GM12878 (cell line): ENCODE results near the gene PDLIM3. TPM values are rescaled to one million over a fixed set of nuclear protein-coding genes. Genes with fewer than 3 reads are reported as not detected.

Experiments used
- ATAC-seq: fragments of 200-7000 bp; cut with Tn5 transposase; 3 replicates; pipeline ENCODE4 v1.9.1; 2020; ENCODE audit warnings: mild to moderate bottlenecking, moderate library complexity
- BruUV-seq: library from RNA; stranded (reverse); fragments of 400-500 nt; replicated peaks from 2 replicates; lab custom pipeline; 2021; lab: Mats Ljungman, UMichigan
- CTCF ChIA-PET: fragments of 300-600 bp; sonication (Branson Sonifier 250); formaldehyde crosslinking; extraction: SDS; loops from one replicate; lab custom pipeline; 2021; ENCODE audit warnings: inconsistent platforms; lab: Yijun Ruan, JAX
- POLR2A ChIA-PET: fragments of 350-600 bp; formaldehyde crosslinking; extraction: SDS; loops from one replicate; lab custom pipeline; 2021; ENCODE audit warnings: inconsistent platforms; lab: Charles Lee
- RAD21 ChIA-PET: fragments of 300-600 bp; sonication (Branson Sonifier 250); formaldehyde crosslinking; loops from one replicate; lab custom pipeline; 2023; ENCODE audit warnings: antibody characterized with exemption; ENCODE audit not compliant: unreplicated experiment; lab: Charles Lee
- SMC1A ChIA-PET: fragments of 300-600 bp; sonication (Branson Sonifier 250); formaldehyde crosslinking; loops from one replicate; lab custom pipeline; 2023; ENCODE audit not compliant: unreplicated experiment, uncharacterized antibody; lab: Charles Lee
- DNase-seq: peaks from one replicate; pipeline ENCODE4 v3.0.0-alpha.2; 2011; ENCODE audit warnings: low read depth, low spot score
- FAIRE-seq: peaks from 3 replicates; lab custom pipeline; 2011; peaks lifted over from hg19 to GRCh38; lab: Jason Lieb, UNC
- H2AFZ ChIP-seq: 2 replicates; pipeline ENCODE4 v1.6.0; 2011; ENCODE audit warnings: low read depth, low read length, control low read depth; ENCODE audit not compliant: control insufficient read depth
- H3K27ac ChIP-seq: 2 replicates; pipeline ENCODE4 v1.5.1; 2011; ENCODE audit warnings: control low read depth; ENCODE audit not compliant: control insufficient read depth, insufficient read depth
- H3K27me3 ChIP-seq, 2 experiments: replicated peaks in 1 of 2; 2 replicates each; pipeline versions ENCODE4 v1.6.0 to v1.6.1; 2011; ENCODE audit warnings: low read length in 1 of 2; ENCODE audit not compliant: control insufficient read depth in 2 of 2, insufficient read depth in 2 of 2
- H3K36me3 ChIP-seq, 2 experiments: 2 replicates each; pipeline ENCODE4 v1.5.1; 2011; ENCODE audit warnings: low read length in 1 of 2; ENCODE audit not compliant: control insufficient read depth in 2 of 2, insufficient read depth in 2 of 2
- H3K4me1 ChIP-seq: 2 replicates; pipeline ENCODE4 v1.6.1; 2011; ENCODE audit warnings: mild to moderate bottlenecking, low read length, moderate library complexity, mixed read lengths; ENCODE audit not compliant: control insufficient read depth, insufficient read depth
- H3K4me2 ChIP-seq: 2 replicates; pipeline ENCODE4 v1.6.0; 2011; ENCODE audit warnings: control low read depth; ENCODE audit not compliant: control insufficient read depth, insufficient read depth
- H3K4me3 ChIP-seq: fragments of 200-600 bp; sonication (generic); 2 replicates; pipeline ENCODE4 v1.5.1; 2016
- H3K79me2 ChIP-seq: 2 replicates; pipeline ENCODE4 v1.6.0; 2011; ENCODE audit warnings: low read length; ENCODE audit not compliant: control insufficient read depth, insufficient read depth
- H3K9ac ChIP-seq: 2 replicates; pipeline ENCODE4 v1.8.0; 2011; ENCODE audit warnings: low read length, control low read depth, mixed read lengths; ENCODE audit not compliant: control insufficient read depth, insufficient read depth
- H3K9me3 ChIP-seq: replicated peaks from 3 replicates; pipeline ENCODE4 v1.5.1; 2011; ENCODE audit warnings: mild to moderate bottlenecking, low read length; ENCODE audit not compliant: control insufficient read depth, insufficient read depth
- H4K20me1 ChIP-seq: 2 replicates; pipeline ENCODE4 v1.6.0; 2011; ENCODE audit not compliant: control insufficient read depth, insufficient read depth
- CBX3 ChIP-seq: fragments of 200-600 bp; sonication (generic); IDR thresholded peaks from 2 replicates; pipeline ENCODE4 v1.6.1; 2016; ENCODE audit warnings: low read depth, borderline replicate concordance
- CBX5 ChIP-seq: sonication (generic); IDR thresholded peaks from 2 replicates; pipeline ENCODE4 v1.6.1; 2016; ENCODE audit warnings: low read depth, moderate library complexity, mild to moderate bottlenecking, inconsistent platforms
- FOXK2 ChIP-seq: fragments of 450-650 bp; IDR thresholded peaks from 2 replicates; pipeline ENCODE4 v1.6.1; 2017; ENCODE audit warnings: mild to moderate bottlenecking, moderate library complexity
- KAT2A ChIP-seq: conservative IDR thresholded peaks from 2 replicates; pipeline ENCODE4 v1.6.1; 2011; ENCODE audit warnings: low read depth, low read length; ENCODE audit not compliant: control insufficient read depth
- KLF5 ChIP-seq: fragments of 450-650 bp; IDR thresholded peaks from 2 replicates; pipeline ENCODE4 v1.6.1; 2014; ENCODE audit warnings: mild to moderate bottlenecking; ENCODE audit not compliant: partially characterized antibody
- NR2C2 ChIP-seq: IDR thresholded peaks from 2 replicates; pipeline ENCODE4 v1.6.1; 2011; ENCODE audit warnings: borderline replicate concordance, low read depth; ENCODE audit not compliant: control insufficient read depth, insufficient read length
- RELA ChIP-seq: fragments of 450-650 bp; IDR thresholded peaks from 2 replicates; pipeline ENCODE4 v1.8.0; 2014; ENCODE audit warnings: borderline replicate concordance; ENCODE audit not compliant: partially characterized antibody
- RUNX3 ChIP-seq: IDR thresholded peaks from 2 replicates; pipeline ENCODE4 v1.6.1; 2012; ENCODE audit warnings: low read length, inconsistent platforms
- SREBF1 ChIP-seq: IDR thresholded peaks from 2 replicates; pipeline ENCODE4 v1.6.1; 2012; ENCODE audit warnings: mild to moderate bottlenecking, low read length
- SUZ12 ChIP-seq: fragments of 200-600 bp; sonication (generic); IDR thresholded peaks from one replicate; pipeline ENCODE4 v1.6.1; 2018; ENCODE audit warnings: antibody characterized with exemption, mild to moderate bottlenecking; ENCODE audit not compliant: unreplicated experiment
- TCF7 ChIP-seq: IDR thresholded peaks from 2 replicates; pipeline ENCODE4 v1.6.1; 2014; ENCODE audit warnings: antibody characterized with exemption, borderline replicate concordance
- ZNF207 ChIP-seq: fragments of 450-650 bp; IDR thresholded peaks from 2 replicates; pipeline ENCODE4 v1.6.1; 2014; ENCODE audit warnings: antibody characterized with exemption, mild to moderate bottlenecking, borderline replicate concordance
- ZNF384 ChIP-seq: IDR thresholded peaks from 2 replicates; pipeline ENCODE4 v1.6.1; 2012; ENCODE audit warnings: low read depth, mild to moderate bottlenecking, low read length, improper control_type of control experiment, borderline replicate concordance
- ZZZ3 ChIP-seq: IDR thresholded peaks from 2 replicates; pipeline ENCODE4 v1.6.1; 2011; ENCODE audit warnings: low read depth; ENCODE audit not compliant: control insufficient read depth, insufficient read length
- WGBS: methylation state at CpG from one replicate; pipeline ENCODE4 v1.1.6; 2016; ENCODE audit warnings: low lambda C conversion rate; ENCODE audit not compliant: insufficient replicate concordance, insufficient coverage; ENCODE audit errors: missing lambda C conversion rate; 5-methylcytosine and 5-hydroxymethylcytosine counted together
- in situ Hi-C: fragments of 300-500 bp; cut with MboI; formaldehyde crosslinking; loops from 9 replicates; pipeline ENCODE4 v1.14.3; 2018; ENCODE audit warnings: mixed read lengths
- intact Hi-C: fragments of 100-400 bp; cut with micrococcal nuclease; formaldehyde crosslinking; loops from one replicate; pipeline ENCODE4 v1.14.2; 2022; ENCODE audit not compliant: unreplicated experiment
- polyA plus RNA-seq, 11 experiments: library from polyadenylated mRNA; depleted of rRNA in 4 of 11; unstranded in 6 of 11; stranded (reverse) in 5 of 11; fragments of >200 nt; fragmentation: Nextera tagmentation in 4 of 11; fragmentation: Illumina TruSeq in 1 of 11; extraction: Ambion mirVana in 4 of 11; extraction: Trizol in 1 of 11; gene quantifications; 1 replicate in 1 of 11; 2 replicates in 10 of 11; pipeline versions ENCODE4 v1.2.1 to v1.2.3, GENCODE V29; 2011 to 2016; ENCODE audit warnings: inconsistent platforms in 2 of 11, missing spikeins in 2 of 11, low read depth in 1 of 11
- total RNA-seq, 4 experiments: library from RNA; depleted of rRNA in 3 of 4; stranded (reverse); fragments of >200 nt in 3 of 4; fragmentation: Illumina TruSeq in 1 of 4; extraction: Trizol in 1 of 4; gene quantifications; 2 replicates each; pipeline versions ENCODE4 v1.2.1 to v1.2.3, GENCODE V29; 2013 to 2021
- TF ChIP-seq, protein P1 (sequence below): IDR thresholded peaks from 2 replicates; pipeline ENCODE4 v1.6.1; 2012; ENCODE audit warnings: improper control_type of control experiment, low read depth, low read length; ENCODE audit not compliant: insufficient replicate concordance
- TF ChIP-seq, protein P2 (sequence below): IDR thresholded peaks from 2 replicates; pipeline ENCODE4 v1.6.1; 2011; ENCODE audit warnings: low read depth, low read length, improper control_type of control experiment, borderline replicate concordance

PDLIM3 gene
- total and polyA plus RNA-seq, 10 of the 15 experiments (the other 5 are each of a cell fraction or from before 2014, with no cell fraction given) = 0.04 to 0.43 (median 0.08) TPM; not detected in 7

DNA sequence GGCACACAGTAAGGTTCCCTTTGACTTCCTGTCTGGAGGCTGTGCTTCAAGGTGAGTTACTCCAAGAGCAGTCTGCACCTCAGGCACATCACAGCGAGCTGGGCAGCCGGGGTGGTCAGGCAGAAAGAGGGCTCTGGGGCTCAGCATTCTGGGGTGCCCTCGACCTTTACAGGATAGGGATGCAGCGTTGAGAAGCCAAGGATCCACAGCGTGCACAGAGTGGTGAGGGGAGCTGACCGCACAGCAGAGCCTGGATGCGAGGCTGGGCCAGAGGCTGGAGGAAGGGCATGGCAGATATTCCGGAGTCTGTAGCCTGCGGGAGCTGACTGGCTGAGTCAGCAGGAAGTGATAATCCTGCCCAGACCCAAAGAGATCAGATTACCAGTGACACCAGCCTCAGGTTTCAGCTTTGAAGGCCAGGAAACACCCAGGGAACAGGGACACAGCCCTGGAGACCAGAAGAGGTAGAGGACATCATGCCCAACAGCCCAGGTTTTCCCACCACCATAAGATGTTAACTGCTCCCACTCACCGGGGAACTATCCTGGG is 38.4 kb upstream of the PDLIM3 start (continued):
- no peak for TF ChIP-seq NR2C2
- no peak for TF ChIP-seq RUNX3
- TF ChIP-seq ZNF207 = no peak
- TF ChIP-seq RELA = no peak

DNA sequence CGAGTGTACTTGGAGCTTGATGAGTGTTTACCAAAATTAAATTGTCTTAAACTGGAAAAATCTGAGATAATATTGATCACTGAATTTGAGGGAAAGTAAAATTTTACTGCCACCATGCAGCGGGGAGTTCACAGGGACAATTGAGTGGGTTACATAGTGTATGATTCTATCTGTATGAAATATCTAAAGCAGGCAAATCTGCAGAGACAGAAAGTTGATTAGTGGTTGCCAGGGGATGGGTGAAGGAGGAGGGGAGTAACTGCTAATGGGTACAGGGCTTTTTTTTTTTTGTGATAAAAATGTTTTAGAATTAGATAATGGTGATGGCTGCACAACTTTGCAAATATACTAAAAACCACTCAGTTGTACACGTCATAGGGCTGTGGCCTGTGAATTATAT is 35.4 kb upstream of the PDLIM3 start:
- DNase-seq (no peak), FAIRE-seq (no peak), ATAC-seq (no peak)
- POLR2A ChIA-PET = no interaction called here
- intact Hi-C loops = no loop called here
- 95% methylated on average over 3 of the region's 3 CpGs for WGBS
- Histone ChIP-seq H3K4me1 (no peaks in the 10 kb centered on the region), H3K27me3 (no peaks in the 10 kb centered on the region; a peak in 2 of 4 replicates), H3K27ac (no peak overlapping the region), H3K4me2 (no peak overlapping the region), H3K9me3 (no peaks in the 10 kb centered on the region), H3K79me2 (no peaks in the 10 kb centered on the region), H2AFZ (no peak overlapping the region), H3K4me3 (no peak overlapping the region), H3K9ac (no peak overlapping the region), H3K36me3 (no peaks in the 10 kb centered on the region), H4K20me1 (no peaks in the 10 kb centered on the region)
- in situ Hi-C loops = no loop called here
- TF ChIP-seq SUZ12 (no peak), KLF5 (no peak), KAT2A (no peak), ZZZ3 (no peak), CBX5 (no peak), CBX3 (no peak), SREBF1 (no peak), TCF7 (no peak), ZNF384 (no peak), FOXK2 (no peak)
- TF ChIP-seq, protein P1, sequence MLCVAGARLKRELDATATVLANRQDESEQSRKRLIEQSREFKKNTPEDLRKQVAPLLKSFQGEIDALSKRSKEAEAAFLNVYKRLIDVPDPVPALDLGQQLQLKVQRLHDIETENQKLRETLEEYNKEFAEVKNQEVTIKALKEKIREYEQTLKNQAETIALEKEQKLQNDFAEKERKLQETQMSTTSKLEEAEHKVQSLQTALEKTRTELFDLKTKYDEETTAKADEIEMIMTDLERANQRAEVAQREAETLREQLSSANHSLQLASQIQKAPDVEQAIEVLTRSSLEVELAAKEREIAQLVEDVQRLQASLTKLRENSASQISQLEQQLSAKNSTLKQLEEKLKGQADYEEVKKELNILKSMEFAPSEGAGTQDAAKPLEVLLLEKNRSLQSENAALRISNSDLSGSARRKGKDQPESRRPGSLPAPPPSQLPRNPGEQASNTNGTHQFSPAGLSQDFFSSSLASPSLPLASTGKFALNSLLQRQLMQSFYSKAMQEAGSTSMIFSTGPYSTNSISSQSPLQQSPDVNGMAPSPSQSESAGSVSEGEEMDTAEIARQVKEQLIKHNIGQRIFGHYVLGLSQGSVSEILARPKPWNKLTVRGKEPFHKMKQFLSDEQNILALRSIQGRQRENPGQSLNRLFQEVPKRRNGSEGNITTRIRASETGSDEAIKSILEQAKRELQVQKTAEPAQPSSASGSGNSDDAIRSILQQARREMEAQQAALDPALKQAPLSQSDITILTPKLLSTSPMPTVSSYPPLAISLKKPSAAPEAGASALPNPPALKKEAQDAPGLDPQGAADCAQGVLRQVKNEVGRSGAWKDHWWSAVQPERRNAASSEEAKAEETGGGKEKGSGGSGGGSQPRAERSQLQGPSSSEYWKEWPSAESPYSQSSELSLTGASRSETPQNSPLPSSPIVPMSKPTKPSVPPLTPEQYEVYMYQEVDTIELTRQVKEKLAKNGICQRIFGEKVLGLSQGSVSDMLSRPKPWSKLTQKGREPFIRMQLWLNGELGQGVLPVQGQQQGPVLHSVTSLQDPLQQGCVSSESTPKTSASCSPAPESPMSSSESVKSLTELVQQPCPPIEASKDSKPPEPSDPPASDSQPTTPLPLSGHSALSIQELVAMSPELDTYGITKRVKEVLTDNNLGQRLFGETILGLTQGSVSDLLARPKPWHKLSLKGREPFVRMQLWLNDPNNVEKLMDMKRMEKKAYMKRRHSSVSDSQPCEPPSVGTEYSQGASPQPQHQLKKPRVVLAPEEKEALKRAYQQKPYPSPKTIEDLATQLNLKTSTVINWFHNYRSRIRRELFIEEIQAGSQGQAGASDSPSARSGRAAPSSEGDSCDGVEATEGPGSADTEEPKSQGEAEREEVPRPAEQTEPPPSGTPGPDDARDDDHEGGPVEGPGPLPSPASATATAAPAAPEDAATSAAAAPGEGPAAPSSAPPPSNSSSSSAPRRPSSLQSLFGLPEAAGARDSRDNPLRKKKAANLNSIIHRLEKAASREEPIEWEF = no peak
- TF ChIP-seq, protein P2, sequence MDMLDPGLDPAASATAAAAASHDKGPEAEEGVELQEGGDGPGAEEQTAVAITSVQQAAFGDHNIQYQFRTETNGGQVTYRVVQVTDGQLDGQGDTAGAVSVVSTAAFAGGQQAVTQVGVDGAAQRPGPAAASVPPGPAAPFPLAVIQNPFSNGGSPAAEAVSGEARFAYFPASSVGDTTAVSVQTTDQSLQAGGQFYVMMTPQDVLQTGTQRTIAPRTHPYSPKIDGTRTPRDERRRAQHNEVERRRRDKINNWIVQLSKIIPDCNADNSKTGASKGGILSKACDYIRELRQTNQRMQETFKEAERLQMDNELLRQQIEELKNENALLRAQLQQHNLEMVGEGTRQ = no peak
- CTCF ChIA-PET = interaction anchor here (1.3 kb wide), 1 partner anchor 26 kb away, joined by 5 read pairs; no protein-coding TSS in a partner anchor
- RAD21 ChIA-PET = no interaction called here
- no TSS peak for BruUV-seq
- SMC1A ChIA-PET = interaction anchor here (1.0 kb wide), 1 partner anchor 12 kb away, joined by 4 read pairs; no protein-coding TSS in a partner anchor
